H1 (cell line): ENCODE results near the gene GNG13. TPM values are rescaled to one million over a fixed set of nuclear protein-coding genes. Genes with fewer than 3 reads are reported as not detected.

Source experiments
- CTCF ChIA-PET: fragments of 300-600 bp; sonication (Branson Sonifier 250); formaldehyde crosslinking; loops from one replicate; lab custom pipeline; 2021; ENCODE audit not compliant: partially characterized antibody; lab: Charles Lee
- POLR2A ChIA-PET: fragments of 300-600 bp; sonication (Branson Sonifier 250); formaldehyde crosslinking; loops from one replicate; lab custom pipeline; 2021; ENCODE audit warnings: inconsistent platforms; ENCODE audit not compliant: partially characterized antibody; lab: Charles Lee
- DNase-seq, 2 experiments: peaks; one replicate each; pipeline versions ENCODE4 v3.0.0 to v3.0.0-alpha.2; 2010 to 2022; ENCODE audit warnings: low spot score in 2 of 2, low read depth in 1 of 2, mixed read lengths in 1 of 2
- FAIRE-seq: peaks from 2 replicates; lab custom pipeline; 2011; peaks lifted over from hg19 to GRCh38; lab: Jason Lieb, UNC
- H2AFZ ChIP-seq: 2 replicates; pipeline ENCODE4 v1.8.1; 2012; ENCODE audit warnings: low read length, inconsistent platforms
- H2AK5ac ChIP-seq: 2 replicates; pipeline ENCODE4 v1.6.1; 2013; ENCODE audit warnings: low read depth, low read length
- H2BK120ac ChIP-seq: replicated peaks from 2 replicates; pipeline ENCODE3; 2013; ENCODE audit warnings: low read depth, low read length, inconsistent platforms
- H2BK12ac ChIP-seq: 2 replicates; pipeline ENCODE4 v1.6.1; 2013; ENCODE audit warnings: low read depth, low read length
- H2BK15ac ChIP-seq: 2 replicates; pipeline ENCODE4 v1.6.1; 2013; ENCODE audit warnings: low read length
- H2BK20ac ChIP-seq: 2 replicates; pipeline ENCODE4 v1.6.1; 2013; ENCODE audit warnings: low read length
- H2BK5ac ChIP-seq: 2 replicates; pipeline ENCODE4 v1.6.1; 2013; ENCODE audit warnings: low read depth, low read length
- H3K14ac ChIP-seq: 2 replicates; pipeline ENCODE4 v1.6.1; 2013; ENCODE audit warnings: inconsistent platforms; ENCODE audit not compliant: insufficient read length
- H3K18ac ChIP-seq: 2 replicates; pipeline ENCODE4 v1.6.1; 2013; ENCODE audit warnings: low read length; ENCODE audit errors: extremely low read depth
- H3K23ac ChIP-seq: 2 replicates; pipeline ENCODE4 v1.6.1; 2013; ENCODE audit warnings: inconsistent platforms; ENCODE audit not compliant: insufficient read length
- H3K23me2 ChIP-seq: 2 replicates; pipeline ENCODE4 v1.6.1; 2013; ENCODE audit warnings: low read depth, low read length
- H3K27ac ChIP-seq: 2 replicates; pipeline ENCODE4 v1.6.1; 2011; ENCODE audit warnings: low read depth, low read length, inconsistent platforms
- H3K27me3 ChIP-seq, 4 experiments: replicated peaks in 1 of 4; 1 replicate in 1 of 4; 2 replicates in 3 of 4; pipeline versions ENCODE4 v1.6.1 to v1.8.1; 2011 to 2013; ENCODE audit warnings: low read length in 3 of 4, mild to moderate bottlenecking in 3 of 4, inconsistent platforms in 2 of 4, mixed read lengths in 2 of 4, moderate library complexity in 1 of 4; ENCODE audit not compliant: control insufficient read depth in 3 of 4, insufficient read depth in 3 of 4; ENCODE audit errors: extremely low read depth in 1 of 4
- H3K36me3 ChIP-seq, 4 experiments: 2 replicates each; pipeline versions ENCODE4 v1.6.1 to v1.8.1; 2011 to 2013; ENCODE audit warnings: mild to moderate bottlenecking in 4 of 4, low read length in 3 of 4, moderate library complexity in 2 of 4, control low read depth in 1 of 4, inconsistent platforms in 1 of 4; ENCODE audit not compliant: insufficient read depth in 4 of 4, control insufficient read depth in 2 of 4
- H3K4ac ChIP-seq: replicated peaks from 2 replicates; pipeline ENCODE3; 2013; ENCODE audit warnings: low read length, low read depth, mixed read lengths, inconsistent platforms; ENCODE audit not compliant: insufficient read length
- H3K4me1 ChIP-seq, 4 experiments: replicated peaks in 1 of 4; 1 replicate in 1 of 4; 2 replicates in 3 of 4; pipeline versions ENCODE4 v1.6.1 to v1.8.1; 2011 to 2013; ENCODE audit warnings: low read length in 3 of 4, inconsistent platforms in 2 of 4, mixed read lengths in 1 of 4; ENCODE audit not compliant: insufficient read depth in 4 of 4, control insufficient read depth in 3 of 4
- H3K4me2 ChIP-seq, 2 experiments: 2 replicates each; pipeline versions ENCODE4 v1.6.1 to v1.8.1; 2011 to 2013; ENCODE audit warnings: low read depth in 2 of 2, low read length in 2 of 2, control low read depth in 1 of 2, inconsistent platforms in 1 of 2, mild to moderate bottlenecking in 1 of 2; ENCODE audit not compliant: insufficient read depth in 1 of 2
- H3K4me3 ChIP-seq, 4 experiments: fragments of 200-600, 300-600 bp in 1 of 4; sonication (generic), shearing (Covaris generic), sonication (Bioruptor Twin) in 1 of 4; 2 replicates each; pipeline versions ENCODE4 v1.5.1 to v1.8.1; 2011 to 2016; ENCODE audit warnings: low read length in 4 of 4, low read depth in 3 of 4, control low read depth in 2 of 4, inconsistent platforms in 2 of 4, mild to moderate bottlenecking in 2 of 4, mixed read lengths in 1 of 4, moderate library complexity in 1 of 4; ENCODE audit not compliant: insufficient read depth in 2 of 4; ENCODE audit errors: extremely low read depth in 1 of 4
- H3K56ac ChIP-seq: replicated peaks from 2 replicates; pipeline ENCODE3; 2013; ENCODE audit warnings: low read depth, mild to moderate bottlenecking, mixed read lengths, low read length, inconsistent platforms; ENCODE audit not compliant: insufficient read length
- H3K79me1 ChIP-seq: 2 replicates; pipeline ENCODE4 v1.6.1; 2013; ENCODE audit warnings: low read depth, low read length, control low read depth
- H3K79me2 ChIP-seq, 2 experiments: 2 replicates each; pipeline versions ENCODE4 v1.6.1 to v1.8.1; 2012 to 2013; ENCODE audit warnings: low read length in 2 of 2, mild to moderate bottlenecking in 2 of 2, inconsistent platforms in 1 of 2; ENCODE audit not compliant: insufficient read depth in 2 of 2, control insufficient read depth in 1 of 2
- H3K9ac ChIP-seq, 4 experiments: replicated peaks in 1 of 4; 1 replicate in 1 of 4; 2 replicates in 3 of 4; pipeline versions ENCODE4 v1.6.1 to v1.8.1; 2011 to 2013; ENCODE audit warnings: low read depth in 3 of 4, low read length in 3 of 4, control low read depth in 2 of 4, mild to moderate bottlenecking in 2 of 4, moderate library complexity in 2 of 4, inconsistent platforms in 1 of 4; ENCODE audit errors: extremely low read depth in 1 of 4
- H3K9me3 ChIP-seq, 2 experiments: 2 replicates each; pipeline versions ENCODE4 v1.6.1 to v1.8.1; 2012 to 2013; ENCODE audit warnings: mild to moderate bottlenecking in 2 of 2, moderate library complexity in 2 of 2, control low read depth in 1 of 2, inconsistent platforms in 1 of 2, low read depth in 1 of 2, low read length in 1 of 2, mixed read lengths in 1 of 2; ENCODE audit not compliant: insufficient read depth in 2 of 2
- H4K20me1 ChIP-seq, 2 experiments: replicated peaks in 1 of 2; 2 replicates each; pipeline versions ENCODE3 to v1.8.1; 2011 to 2013; ENCODE audit warnings: inconsistent platforms in 2 of 2, low read length in 2 of 2, mild to moderate bottlenecking in 1 of 2; ENCODE audit not compliant: insufficient read depth in 2 of 2, control insufficient read depth in 1 of 2
- H4K5ac ChIP-seq: 2 replicates; pipeline ENCODE4 v1.6.1; 2013; ENCODE audit warnings: low read length, low read depth, mixed read lengths, inconsistent platforms; ENCODE audit not compliant: insufficient read length
- H4K8ac ChIP-seq: 2 replicates; pipeline ENCODE4 v1.8.0; 2013; ENCODE audit warnings: mild to moderate bottlenecking, moderate library complexity, low read length, inconsistent platforms; ENCODE audit not compliant: insufficient read depth; ENCODE audit errors: extremely low read depth
- H4K91ac ChIP-seq: replicated peaks from 2 replicates; pipeline ENCODE3; 2013; ENCODE audit warnings: low read length, mixed read lengths, inconsistent platforms; ENCODE audit not compliant: insufficient read length
- KDM4A ChIP-seq: IDR thresholded peaks from one replicate; pipeline ENCODE4 v1.7.1; 2012; ENCODE audit warnings: low read depth, mild to moderate bottlenecking, moderate library complexity, low read length, inconsistent platforms; ENCODE audit not compliant: severe bottlenecking
- PHF8 ChIP-seq: fragments of 200-600 bp; sonication (generic); conservative IDR thresholded peaks from 2 replicates; pipeline ENCODE4 v1.7.1; 2012; ENCODE audit warnings: low read depth, mild to moderate bottlenecking, inconsistent platforms, low read length, moderate library complexity
- TAF1 ChIP-seq: IDR thresholded peaks from 2 replicates; pipeline ENCODE4 v1.6.1; 2011; ENCODE audit warnings: mild to moderate bottlenecking, low read depth, low read length
- TAF7 ChIP-seq: optimal IDR thresholded peaks from 2 replicates; pipeline ENCODE3; 2011; ENCODE audit warnings: low read depth, mild to moderate bottlenecking, inconsistent platforms, low read length, moderate library complexity, borderline replicate concordance
- WGBS, 2 experiments: shearing (Covaris generic) in 1 of 2; methylation state at CpG; one replicate each; pipeline versions ENCODE4 v1.1.6 to v1.1.7; 2013 to 2015; ENCODE audit warnings: low lambda C conversion rate in 2 of 2, mixed read lengths in 2 of 2, inconsistent platforms in 1 of 2, low coverage in 1 of 2, missing lambda C conversion rate in 1 of 2; ENCODE audit not compliant: insufficient replicate concordance in 2 of 2, insufficient coverage in 1 of 2, insufficient read length in 1 of 2; ENCODE audit errors: extremely low coverage in 1 of 2, missing lambda C conversion rate in 1 of 2; 5-methylcytosine and 5-hydroxymethylcytosine counted together
- polyA plus RNA-seq, 7 experiments: library from polyadenylated mRNA; depleted of rRNA in 3 of 7; stranded (reverse) in 5 of 7; unstranded in 2 of 7; fragments of >200 nt in 5 of 7; fragments of 200-250 nt in 2 of 7; gene quantifications; 1 replicate in 5 of 7; 2 replicates in 1 of 7; 4 replicates in 1 of 7; pipeline versions ENCODE4 v1.2.1 to v1.2.3, GENCODE V29; 2011 to 2013; ENCODE audit warnings: missing spikeins in 2 of 7, mixed read lengths in 2 of 7
- total RNA-seq: library from RNA; stranded (reverse); fragmentation: NEBNext Ultra II Directional; extraction: Animal tissue kit (Norgen Biotek cat#: 25700); gene quantifications from 2 replicates; pipeline ENCODE4 v1.2.1, GENCODE V29; 2021

Gene GNG13
- total and polyA plus RNA-seq, 2 of the 8 experiments (the other 6 are each of a cell fraction or from before 2014, with no cell fraction given), result not detected

DNA sequence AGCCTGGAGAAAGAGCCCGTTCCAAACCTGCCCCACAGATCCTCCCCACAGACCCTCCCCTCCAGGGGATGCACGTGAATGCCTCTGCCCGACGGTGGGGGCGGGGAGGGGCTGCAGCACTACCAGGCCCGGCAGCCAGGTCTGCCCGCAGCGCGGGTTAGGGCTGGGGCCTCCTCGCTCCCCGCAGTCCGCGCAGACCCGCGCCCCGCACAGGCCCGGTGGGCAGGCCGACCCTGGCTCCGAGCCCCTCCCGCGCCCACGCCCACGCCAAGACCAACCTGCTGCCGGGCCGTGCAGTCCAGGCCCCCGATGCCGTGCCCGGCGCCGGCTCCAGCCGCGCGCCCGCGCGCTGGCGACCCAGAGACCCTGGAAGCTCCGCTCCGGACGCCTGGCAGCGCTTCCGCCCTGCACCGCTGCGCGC lies 12.5 kb downstream of the GNG13 start, which contains the start of gene RPUSD1:
Gene RPUSD1, minus strand, starts transcription at position 404 of the 421 bp plus-strand sequence. CDS start 644 bp downstream, outside the sequence.
- no peak within 1 kb of the TSS for H3K23ac ChIP-seq
- H3K14ac ChIP-seq, result no peak within 1 kb of the TSS
- H4K91ac ChIP-seq, result no peak within 1 kb of the TSS
- H2BK12ac ChIP-seq, result no peak within 1 kb of the TSS
- peak; percentile 54 for TF ChIP-seq TAF1
- TF ChIP-seq TAF7, result peak; percentile 20
- peak; percentile 48 for TF ChIP-seq PHF8
- no peak for TF ChIP-seq KDM4A
- H3K9ac ChIP-seq, result peak within 1 kb of the TSS; percentile 60 to 88 (median 72)
- WGBS, 2 experiments, result 1% methylated on average over 20 of the region's 45 CpGs; no CpG with 5 or more reads in 1 of the 2 experiments
- H3K27ac ChIP-seq, result peak within 1 kb of the TSS; percentile 58; the same call in 1 of the 2 replicates
- H3K79me1 ChIP-seq, result peaks cover 5% of the 10 kb centered on the region; the same call in 1 of the 2 replicates
- peaks cover 0 to 16% of the 10 kb centered on the region in 2 experiments; a peak in 1 of 4 replicates for H3K79me2 ChIP-seq
- H2AFZ ChIP-seq, result no peak within 1 kb of the TSS
- H3K27me3 ChIP-seq, result no peaks in the 10 kb centered on the region
- peak within 1 kb of the TSS; percentile 52; the same call in 1 of the 2 replicates for H2BK5ac ChIP-seq
- peak within 1 kb of the TSS; percentile 16 for H3K56ac ChIP-seq
- H4K20me1 ChIP-seq, result peaks cover 6 to 29% of the 10 kb centered on the region in 2 experiments
- CTCF ChIA-PET, result interaction anchor here (1.0 to 13.7 kb wide), 5 partner anchors 14 to 66 kb away, joined by 3 to 424 read pairs (median 24); partner anchors contain the start of genes ANTKMT, CCDC78, CIAO3 and GNG13
- POLR2A ChIA-PET, result interaction anchor here (0.7 to 4.4 kb wide), 15 partner anchors 9 to 386 kb away, joined by 3 to 24 read pairs (median 4); partner anchors contain the start of genes ANTKMT, CCDC78, GNG13 and JMJD8
- H3K23me2 ChIP-seq, result peaks cover 9% of the 10 kb centered on the region; the same call in 1 of the 2 replicates
- no peak within 1 kb of the TSS for H2BK15ac ChIP-seq
- H2AK5ac ChIP-seq, result no peak within 1 kb of the TSS
- H2BK20ac ChIP-seq, result no peak within 1 kb of the TSS
- H3K18ac ChIP-seq, result no peak within 1 kb of the TSS; the same call in 1 of the 2 replicates
- H3K9me3 ChIP-seq, result no peaks in the 10 kb centered on the region
- peak within 1 kb of the TSS; percentile 72 for H2BK120ac ChIP-seq
- DNase-seq (peak in 1 of 2 experiments; percentile 71), FAIRE-seq (no peak)
- peak within 1 kb of the TSS; percentile 63 to 95 for H3K4me2 ChIP-seq
- peak within 1 kb of the TSS; percentile 93 for H4K5ac ChIP-seq
- peak within 1 kb of the TSS; percentile 71 for H4K8ac ChIP-seq
- peak within 1 kb of the TSS; percentile 76 to 98 (median 84) for H3K4me3 ChIP-seq
- peaks cover 5 to 35% (median 14%) of the 10 kb centered on the region in 4 experiments; a peak in 5 of 8 replicates for H3K36me3 ChIP-seq
- H3K4ac ChIP-seq, result peak within 1 kb of the TSS; percentile 85
- H3K4me1 ChIP-seq, result peaks cover 0 to 14% (median 6%) of the 10 kb centered on the region in 4 experiments; a peak in 4 of 7 replicates
